NCI-H1694 treated with DMSO at 0.1 percent for 48 hours (cell line): Measurements from ENCODE around the gene CCNF.
"Not testable (repeated sequence)": the region's sequence is repeated elsewhere in the genome, so short reads cannot be mapped to it uniquely, and the experiment has no call there.

Experiments
- DNase-seq: peaks from one replicate; lab custom pipeline; 2025; lab: John Stamatoyannopoulos, UW

CCNF gene

GRCh38 chr16:2428051-2428783 is 1.0 kb upstream of the CCNF start:
- DNase-seq, result no peak

DNA sequence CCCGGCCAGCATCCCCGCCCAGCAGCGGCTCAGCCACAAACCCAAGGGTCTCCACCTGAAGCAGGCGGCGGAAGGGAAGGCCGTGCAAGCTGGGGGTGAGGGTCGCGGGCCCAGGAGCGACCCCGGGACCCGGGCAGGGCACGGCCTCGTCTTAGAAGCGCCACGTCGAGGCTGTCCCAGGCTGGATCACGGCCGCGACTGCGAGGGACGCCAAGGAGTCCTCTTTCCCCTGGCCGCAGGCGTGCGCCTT is 538 bp upstream of the CCNF start:
- DNase-seq, result no peak

DNA sequence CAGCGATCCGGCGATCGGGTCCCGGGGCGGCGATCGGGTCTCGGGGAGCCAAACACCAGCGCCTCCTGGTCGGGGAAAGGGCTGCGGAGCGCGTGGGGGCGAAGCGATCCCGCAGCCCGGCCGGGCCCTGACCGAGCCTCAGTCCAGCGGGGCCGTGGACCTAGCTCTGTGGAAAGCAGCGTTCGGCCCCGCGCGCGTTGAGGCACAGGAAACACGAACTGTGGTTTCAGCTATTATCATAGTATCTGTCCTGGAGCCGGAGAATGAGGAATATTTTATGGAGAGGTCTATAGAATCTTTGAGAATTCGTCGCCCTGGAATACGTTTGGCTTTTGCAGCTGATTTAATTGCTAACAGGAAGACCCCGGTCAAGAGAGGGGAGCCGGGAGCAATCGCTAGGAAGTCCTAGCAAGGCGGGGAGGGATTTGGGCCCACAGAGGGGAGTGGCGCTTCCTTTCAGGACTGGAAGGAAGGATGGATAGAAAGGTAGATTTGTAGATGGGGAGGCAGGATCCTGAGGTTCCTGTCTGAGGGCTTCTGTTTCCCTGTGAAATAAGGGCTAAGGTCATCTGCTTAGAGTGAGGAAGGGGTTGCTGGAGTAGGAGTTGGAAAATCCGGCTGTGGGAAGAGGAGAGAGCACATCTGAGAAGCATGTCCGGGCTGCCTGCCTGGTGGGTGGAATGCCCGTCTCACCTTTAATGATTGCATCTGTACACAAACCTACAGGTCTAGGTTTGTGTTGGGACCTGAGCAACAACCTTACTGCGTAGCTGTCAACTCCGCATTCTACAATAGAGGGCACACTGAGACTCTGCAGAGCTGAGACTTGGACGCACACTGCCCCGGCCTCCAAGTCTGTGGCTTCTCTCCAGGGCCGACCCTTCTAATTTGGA is 770 bp downstream of the CCNF start:
- no peak for DNase-seq

DNA sequence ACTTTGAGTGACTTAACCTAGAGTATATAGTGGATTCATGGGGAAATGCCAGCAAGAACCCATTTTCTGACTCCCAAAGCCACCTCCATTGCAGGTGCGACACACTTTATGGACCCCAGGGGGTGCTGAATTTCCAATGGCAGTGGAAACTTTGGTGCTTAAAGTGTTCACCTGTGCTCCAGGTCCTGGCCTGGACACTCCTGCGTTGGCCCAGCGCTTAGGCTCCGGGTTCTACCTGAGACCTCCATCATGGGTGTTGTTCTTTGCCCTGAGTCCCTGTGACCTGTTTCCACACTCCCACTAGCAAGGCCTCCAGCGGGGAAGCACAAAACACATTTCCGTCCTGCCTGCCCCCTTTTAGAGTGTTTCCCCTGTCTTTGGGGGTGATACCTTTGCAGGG is 3.0 kb downstream of the CCNF start:
- DNase-seq, result no peak

DNA sequence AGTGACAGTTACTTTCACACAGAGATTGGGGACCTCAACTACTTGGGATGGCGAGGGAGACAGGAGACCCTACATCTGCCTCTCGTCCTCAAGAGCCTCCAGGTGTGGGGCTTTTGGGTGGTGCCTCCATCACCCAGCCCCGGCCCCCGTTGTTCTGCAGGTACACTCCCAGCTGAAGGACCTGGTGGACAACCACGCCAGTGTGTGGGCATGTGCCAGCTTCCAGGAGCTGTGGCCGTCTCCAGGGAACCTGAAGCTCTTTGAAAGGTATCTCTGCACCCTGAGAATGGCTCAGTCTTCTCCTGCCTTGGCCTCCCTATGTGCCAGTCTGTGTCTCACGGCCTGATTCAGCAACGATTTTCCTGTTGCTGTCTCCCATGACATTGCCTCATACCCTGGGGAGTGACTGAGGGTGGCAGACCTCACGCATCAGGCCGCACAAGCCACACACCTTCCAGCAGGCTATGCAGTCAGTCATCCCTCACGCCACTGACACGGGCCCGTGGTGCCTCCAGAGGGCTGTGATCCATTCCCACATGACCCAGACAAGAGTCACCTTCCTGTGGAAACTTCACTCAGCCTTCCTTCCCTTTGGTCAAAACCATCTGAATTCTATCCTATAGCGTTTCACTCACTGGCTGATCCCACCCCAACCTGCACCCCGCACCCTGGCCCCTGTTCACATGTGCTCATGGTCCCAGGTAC is 3.7 kb downstream of the CCNF start:
- no peak for DNase-seq

DNA sequence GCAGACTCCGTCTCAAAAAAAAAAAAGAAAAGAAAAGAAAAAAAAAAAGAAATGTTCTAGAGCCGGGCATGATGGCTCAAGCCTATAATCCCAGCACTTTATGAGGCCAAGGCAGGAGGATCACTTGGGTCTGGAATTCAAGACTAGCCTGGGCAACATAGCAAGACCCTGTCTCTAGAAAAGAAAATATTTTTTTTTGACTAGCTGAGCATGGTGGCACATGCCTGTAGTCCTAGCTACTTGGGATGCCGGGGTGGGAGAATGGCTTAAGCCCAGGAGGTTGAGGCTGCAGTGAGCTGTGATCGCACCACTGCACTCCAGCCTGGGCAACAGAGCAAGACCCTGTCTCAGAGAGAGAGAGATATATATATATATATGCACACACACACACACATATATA is 6.0 kb downstream of the CCNF start:
- not testable (repeated sequence) for DNase-seq

DNA sequence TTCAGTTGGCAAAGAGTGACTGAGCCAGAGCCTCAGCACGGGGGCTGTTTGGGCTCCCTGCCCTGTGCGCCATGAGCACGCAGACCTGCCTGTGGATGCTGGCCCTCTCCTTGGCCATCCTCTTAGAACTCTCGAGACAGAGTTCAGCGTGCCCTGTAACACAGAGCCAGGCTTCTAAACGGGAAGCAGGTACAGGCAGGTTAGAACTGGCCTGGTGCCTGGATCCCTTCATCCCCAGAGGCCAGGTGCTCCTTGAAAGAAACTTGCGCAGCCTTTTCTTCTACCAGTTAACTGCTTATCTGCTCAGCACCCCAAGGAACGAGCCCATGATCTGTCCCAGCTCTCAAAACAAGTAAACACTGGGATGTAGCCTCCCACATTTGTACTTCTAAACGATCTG is 6.9 kb downstream of the CCNF start:
- no peak for DNase-seq

GRCh38 chr16:2437032-2437790 is 8.0 kb downstream of the CCNF start:
- DNase-seq, result no peak

- DNase-seq, result no peak
These were observed 8.9 kb downstream of the CCNF start for GRCh38 chr16:2438121-2438520.

- DNase-seq, result no peak
These were observed 10.4 kb downstream of the CCNF start for GRCh38 chr16:2439598-2439997.

DNA sequence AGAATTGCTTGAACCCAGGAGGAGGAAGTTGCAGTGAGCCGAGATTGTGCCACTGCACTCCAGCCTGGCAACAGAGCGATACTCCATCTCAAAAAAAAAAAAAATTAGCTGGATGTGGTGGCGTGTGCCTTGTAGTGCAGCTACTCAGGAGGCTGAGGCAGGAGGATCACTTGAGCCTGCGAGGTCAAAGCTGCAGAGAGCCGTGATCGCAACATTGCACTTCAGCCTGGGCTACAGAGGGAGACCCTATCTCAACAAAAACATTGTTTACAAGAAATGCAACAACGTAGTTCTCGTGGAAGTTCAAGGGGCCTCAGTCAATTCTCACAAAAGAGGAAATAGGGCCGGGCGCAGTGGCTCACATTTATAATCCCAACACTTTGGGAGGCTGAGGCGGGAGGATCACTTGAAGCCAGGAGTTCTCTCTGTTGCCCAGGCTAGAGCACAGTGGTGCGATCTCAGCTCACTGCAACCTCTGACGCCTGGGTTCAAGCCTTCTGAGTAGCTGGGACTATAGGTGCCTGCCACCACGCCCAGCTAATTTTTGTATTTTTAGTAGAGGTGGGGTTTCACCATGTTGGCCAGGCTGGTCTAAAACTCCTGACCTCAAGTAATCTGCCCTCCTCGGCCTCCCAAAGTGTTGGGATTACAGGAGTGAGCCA is 12.0 kb downstream of the CCNF start:
- DNase-seq, result not testable (repeated sequence)

- DNase-seq, result no peak
These were observed 14.3 kb downstream of the CCNF start for GRCh38 chr16:2443555-2443954.

- DNase-seq, result no peak
These were observed 18.8 kb downstream of the CCNF start for GRCh38 chr16:2447920-2448583.

DNA sequence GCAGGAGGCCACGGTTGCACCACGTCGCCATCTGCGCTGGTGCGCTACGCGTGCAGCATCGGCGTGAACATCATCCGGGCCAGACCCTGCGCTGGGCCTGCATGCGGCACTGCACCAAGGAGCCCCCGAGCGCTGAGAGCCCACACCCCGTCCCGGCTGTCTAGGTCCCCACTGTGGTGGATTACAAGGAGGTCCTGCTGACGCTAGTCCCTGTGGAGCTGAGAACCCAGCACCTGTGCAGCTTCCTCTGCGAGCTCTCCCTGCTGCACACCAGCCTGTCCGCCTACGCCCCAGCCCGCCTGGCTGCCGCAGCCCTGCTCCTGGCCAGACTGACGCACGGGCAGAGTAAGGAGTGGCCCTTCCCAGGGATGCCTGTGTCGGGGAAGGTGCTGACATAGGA is 19.9 kb downstream of the CCNF start:
- DNase-seq, result no peak

DNA sequence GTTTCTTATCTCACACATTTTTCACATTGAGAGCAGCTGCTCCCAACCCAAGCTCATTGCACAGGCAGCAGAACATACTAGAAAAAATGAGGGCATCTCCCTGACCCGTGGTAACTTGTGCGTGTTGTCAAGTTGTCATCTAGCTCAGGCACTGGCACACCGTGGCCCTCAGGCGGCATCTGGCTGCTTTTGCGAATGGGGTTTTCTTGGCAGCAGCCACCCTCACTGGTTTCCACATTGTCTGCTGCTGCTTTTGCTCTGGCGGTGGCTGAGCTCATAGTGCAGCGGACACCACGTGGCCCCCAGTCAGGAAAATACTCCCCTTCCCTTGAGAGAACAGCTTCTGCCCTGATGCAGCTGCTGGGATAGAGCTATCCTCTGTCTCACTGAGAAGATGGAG is 21.3 kb downstream of the CCNF start:
- peak; percentile 76 for DNase-seq

DNA sequence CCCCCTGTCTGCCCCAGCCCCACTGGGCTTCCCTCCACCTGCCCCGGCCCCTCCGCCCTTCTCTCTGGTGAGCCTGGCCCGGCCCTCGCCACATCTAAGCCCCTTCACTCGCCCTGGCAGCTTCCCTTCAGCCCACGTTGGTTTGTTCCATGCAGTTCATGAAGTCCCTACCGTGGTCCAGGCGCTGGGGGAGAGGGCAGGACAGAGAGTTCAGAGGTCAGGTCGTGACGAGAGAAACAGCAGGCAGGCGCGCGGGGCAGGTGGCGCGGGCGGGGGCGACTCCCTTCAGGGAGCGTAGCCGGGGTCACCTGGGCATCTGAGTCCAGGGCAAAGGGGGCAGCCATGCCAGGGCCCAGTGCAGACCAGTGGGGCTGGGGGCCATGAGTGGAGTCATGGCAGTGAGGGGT is 21.7 kb downstream of the CCNF start:
- no peak for DNase-seq

GRCh38 chr16:2451851-2452320 is 22.6 kb downstream of the CCNF start:
- no peak for DNase-seq

GRCh38 chr16:2452650-2453049 is 23.4 kb downstream of the CCNF start:
- DNase-seq, result no peak

DNA sequence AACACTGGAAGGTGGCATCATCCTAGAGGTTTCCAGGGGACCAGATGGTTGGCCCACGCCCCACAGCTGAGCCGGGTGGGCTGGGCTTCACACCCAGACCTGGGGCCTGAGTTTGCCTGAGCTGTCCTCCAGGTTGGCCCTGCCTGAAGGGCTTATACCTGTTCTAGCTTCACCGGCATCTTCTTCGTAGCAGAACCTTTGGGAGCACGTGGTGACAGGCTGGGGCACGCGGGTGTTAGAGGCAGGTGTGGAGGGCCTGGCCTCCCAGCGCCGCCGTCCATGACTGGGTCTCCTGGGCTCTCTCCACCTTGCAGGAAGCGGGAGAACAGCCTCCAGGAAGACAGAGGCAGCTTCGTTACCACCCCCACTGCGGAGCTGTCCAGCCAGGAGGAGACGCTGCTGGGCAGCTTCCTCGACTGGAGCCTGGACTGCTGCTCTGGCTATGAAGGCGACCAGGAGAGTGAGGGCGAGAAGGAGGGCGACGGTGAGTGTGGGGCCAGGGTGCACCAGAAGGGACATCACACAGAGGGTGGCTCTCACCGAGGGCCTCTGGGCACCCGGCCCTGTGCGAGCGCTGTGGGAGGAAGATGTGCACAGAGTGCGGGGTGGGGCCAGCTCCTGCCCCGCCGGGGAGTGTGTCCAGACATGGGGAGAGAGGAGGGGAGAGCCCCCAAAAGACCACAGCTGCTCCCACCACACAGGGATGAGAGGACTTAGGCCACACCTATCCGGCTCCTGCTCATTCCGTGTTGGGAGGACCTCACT is 26.0 kb downstream of the CCNF start:
- no peak for DNase-seq

DNA sequence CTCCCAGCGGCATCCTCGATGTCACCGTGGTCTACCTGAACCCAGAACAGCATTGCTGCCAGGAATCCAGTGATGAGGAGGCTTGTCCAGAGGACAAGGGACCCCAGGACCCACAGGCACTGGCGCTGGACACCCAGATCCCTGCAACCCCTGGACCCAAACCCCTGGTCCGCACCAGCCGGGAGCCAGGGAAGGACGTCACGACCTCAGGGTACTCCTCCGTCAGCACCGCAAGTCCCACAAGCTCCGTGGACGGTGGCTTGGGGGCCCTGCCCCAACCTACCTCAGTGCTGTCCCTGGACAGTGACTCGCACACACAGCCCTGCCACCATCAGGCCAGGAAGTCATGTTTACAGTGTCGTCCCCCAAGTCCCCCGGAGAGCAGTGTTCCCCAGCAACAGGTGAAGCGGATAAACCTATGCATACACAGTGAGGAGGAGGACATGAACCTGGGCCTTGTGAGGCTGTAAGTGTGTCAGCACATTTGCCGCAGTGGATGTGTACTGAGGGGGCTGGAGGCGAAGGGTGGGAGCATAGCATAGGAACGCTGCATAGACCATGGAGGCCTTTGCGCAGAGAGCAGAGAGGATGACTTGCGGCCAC is 27.4 kb downstream of the CCNF start:
- DNase-seq, result no peak
